Right hindlimb (tissue), 1 donor: ENCODE results near the gene PKNOX2.
A peak's percentile ranks its signal among the peaks of the same experiment; 100 is the strongest.

Source experiments
- DNase-seq: peaks from one replicate; pipeline ENCODE4 v3.0.0-alpha.2; 2018

PKNOX2 gene

DNA sequence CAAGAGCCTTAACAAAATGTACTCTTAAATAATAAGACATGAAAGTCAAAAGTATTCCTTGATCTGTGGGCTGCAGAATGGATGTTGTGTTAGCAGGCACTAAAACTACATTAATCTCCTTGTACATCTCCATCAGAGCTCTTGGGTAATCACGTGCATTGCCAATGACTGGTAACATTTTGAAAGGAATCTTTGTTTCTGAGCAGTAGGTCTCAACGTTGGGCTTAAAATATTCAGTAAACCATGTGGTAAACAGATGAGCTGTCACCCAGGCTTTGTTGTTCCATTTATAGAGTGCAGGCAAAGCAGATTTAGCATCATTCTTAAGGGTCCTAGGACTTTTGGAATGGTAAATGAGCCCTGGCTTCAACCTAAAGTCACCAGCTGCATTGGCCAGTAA, 152.9 kb downstream of the PKNOX2 start:
- DNase-seq = no peak

DNA sequence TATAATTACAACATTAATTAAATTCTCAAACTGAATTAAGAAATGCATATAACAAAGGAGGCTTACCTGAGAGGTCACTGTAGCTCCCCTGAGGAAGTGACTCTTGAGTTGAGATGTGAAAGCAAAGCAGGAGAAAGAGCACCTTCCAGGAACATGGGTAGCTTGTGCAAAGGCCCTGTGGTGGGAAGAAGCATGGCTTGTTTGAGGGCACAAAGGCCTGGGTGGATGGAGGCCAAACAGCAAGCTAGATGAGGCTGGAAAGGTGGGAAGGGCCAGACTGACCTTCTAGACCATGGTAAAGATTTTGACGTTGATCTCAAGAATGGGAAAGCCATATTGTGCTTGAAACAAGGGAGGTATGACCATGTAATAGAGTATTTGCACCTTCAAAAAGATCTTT, 155.1 kb downstream of the PKNOX2 start:
- DNase-seq = no peak

- no peak for DNase-seq
Measured at GRCh38 chr11:125320347-125321076, 156.0 kb downstream of the PKNOX2 start.

DNA sequence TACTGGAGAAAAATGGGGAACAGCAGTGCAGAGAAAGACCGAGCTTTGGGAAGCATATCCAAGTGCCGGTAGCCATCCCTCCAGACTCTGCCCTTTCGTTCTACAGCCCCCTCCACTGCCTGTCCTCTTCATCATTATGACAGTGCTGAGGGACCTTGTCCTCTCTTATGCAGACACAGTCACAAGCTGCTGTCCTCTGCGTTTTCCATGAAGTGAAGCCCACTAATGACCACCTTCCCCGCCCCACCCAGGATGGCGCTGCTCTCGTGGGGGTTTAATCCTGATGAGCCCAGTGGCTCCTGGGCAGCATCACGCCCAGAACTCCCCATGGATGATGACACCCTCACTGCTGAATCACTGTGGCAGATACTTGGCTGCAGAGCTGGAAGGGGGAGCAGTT, 157.7 kb downstream of the PKNOX2 start:
- DNase-seq = no peak

DNA sequence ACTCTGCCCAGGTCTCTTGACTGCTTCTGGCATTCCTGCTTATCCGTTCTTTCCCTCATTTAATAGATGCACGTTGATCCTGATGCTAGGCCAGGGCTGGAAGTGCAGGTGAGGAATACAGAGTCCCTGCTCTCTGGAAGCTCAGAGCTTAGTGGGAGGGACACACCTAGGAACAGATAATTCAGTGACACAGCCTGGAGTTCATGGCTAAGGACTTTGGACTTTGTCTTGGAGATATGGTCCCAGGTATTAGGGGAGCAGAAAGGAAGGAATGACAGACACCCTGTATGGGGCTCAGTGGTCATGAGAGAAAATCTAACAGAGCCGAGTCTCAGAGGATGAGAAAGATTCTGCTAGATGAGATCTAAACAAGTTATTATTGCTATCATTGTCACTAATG, 160.6 kb downstream of the PKNOX2 start:
- no peak for DNase-seq

DNA sequence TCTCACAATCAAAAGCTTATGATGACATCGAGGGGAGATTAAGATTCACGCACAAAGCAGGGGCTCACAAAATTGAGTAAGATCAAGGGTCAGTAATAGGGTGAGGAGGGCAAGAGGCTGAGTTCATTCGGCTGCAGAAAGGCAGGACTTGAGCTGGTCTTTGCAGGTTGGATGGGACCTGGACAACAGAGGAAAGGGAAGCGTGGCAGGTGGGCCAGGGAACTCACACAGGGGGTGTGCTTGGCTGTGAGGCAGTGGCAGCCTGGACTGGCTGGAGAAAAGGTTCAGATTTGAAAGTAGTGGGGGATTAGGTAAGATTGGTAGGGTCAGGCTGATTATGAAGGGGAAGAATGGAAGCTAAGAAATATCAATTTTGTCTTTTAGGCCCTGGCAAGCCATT, 161.6 kb downstream of the PKNOX2 start:
- no peak for DNase-seq

- DNase-seq = no peak
Measured at GRCh38 chr11:125327518-125328224, 163.1 kb downstream of the PKNOX2 start.

DNA sequence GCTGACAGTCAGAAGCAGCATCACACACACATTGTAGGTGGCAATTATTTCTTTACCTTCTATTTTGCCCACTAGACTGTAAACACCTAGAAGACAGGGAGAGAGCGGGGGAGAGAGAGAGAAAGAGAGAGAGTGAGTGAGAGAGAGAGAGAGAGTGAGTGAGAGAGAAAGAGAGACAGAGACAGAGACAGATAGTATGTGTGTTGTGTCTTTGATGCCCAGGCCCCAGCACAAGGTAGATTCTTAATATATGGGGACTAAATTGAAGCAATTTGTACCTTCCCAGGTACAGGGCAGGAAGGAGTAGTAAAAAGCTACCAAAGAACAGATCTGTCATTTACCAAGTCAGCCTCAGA, 163.7 kb downstream of the PKNOX2 start:
- DNase-seq = no peak

DNA sequence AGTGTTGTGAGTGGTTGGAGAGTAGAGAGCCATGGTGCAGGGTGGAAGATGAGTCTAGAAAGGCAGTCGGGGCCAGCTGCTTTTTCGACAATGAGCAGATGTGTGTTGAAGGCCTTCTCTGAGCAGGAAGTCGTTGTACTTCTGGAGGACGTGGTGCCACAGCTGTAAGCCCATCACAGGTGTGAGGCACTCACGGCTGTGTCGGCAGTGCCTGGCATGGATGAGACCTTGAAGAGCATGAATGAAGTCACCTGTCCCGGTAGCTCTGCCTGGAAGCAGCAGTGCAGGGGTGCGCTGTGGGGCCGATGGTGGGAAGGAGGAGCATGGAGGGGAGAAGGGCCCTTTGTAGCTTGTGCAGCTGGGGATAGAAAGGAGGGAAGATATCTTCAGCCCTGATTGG, 165.2 kb downstream of the PKNOX2 start:
- no peak for DNase-seq

GRCh38 chr11:125330462-125331325, 166.1 kb downstream of the PKNOX2 start:
- no peak for DNase-seq

GRCh38 chr11:125331357-125332035, 166.9 kb downstream of the PKNOX2 start:
- DNase-seq = peak; percentile 69

- peak; percentile 2 for DNase-seq
Measured at GRCh38 chr11:125332821-125333220, 168.3 kb downstream of the PKNOX2 start.

DNA sequence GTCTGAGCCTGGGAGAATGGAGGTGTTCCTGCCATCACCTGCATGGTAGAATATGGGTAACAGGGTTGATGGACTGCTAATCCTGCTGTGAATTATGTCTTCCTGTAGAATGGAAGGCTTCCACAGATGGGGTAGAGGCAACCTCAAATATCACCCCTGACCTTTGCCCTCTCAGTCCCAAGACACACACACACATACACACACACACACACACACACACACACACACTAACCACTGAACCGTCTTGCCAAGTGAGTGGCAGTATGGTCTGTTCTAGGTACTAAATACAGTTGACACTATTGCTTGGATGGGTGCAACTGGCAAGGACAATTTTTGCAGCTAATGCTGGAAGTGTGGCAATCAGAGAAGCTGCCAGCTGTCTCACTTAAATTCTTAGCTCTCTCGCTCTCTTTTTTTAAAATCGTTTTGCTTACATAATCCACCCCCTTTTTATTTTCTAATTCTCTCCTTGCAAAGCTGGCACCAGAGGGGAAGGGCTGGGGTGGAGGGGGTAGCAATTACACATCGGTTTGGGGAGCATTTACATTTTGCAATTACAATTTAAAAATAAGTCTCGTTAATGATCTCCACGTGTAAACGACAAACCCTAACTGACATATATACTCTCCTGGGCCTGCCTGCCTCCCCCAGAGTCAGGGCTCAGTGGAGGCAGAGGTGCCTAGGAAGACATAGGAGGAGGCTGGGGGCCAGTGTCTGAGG, 169.0 kb downstream of the PKNOX2 start:
- no peak for DNase-seq

- DNase-seq = peak; percentile 64
Measured at GRCh38 chr11:125335106-125335505, 170.6 kb downstream of the PKNOX2 start.

DNA sequence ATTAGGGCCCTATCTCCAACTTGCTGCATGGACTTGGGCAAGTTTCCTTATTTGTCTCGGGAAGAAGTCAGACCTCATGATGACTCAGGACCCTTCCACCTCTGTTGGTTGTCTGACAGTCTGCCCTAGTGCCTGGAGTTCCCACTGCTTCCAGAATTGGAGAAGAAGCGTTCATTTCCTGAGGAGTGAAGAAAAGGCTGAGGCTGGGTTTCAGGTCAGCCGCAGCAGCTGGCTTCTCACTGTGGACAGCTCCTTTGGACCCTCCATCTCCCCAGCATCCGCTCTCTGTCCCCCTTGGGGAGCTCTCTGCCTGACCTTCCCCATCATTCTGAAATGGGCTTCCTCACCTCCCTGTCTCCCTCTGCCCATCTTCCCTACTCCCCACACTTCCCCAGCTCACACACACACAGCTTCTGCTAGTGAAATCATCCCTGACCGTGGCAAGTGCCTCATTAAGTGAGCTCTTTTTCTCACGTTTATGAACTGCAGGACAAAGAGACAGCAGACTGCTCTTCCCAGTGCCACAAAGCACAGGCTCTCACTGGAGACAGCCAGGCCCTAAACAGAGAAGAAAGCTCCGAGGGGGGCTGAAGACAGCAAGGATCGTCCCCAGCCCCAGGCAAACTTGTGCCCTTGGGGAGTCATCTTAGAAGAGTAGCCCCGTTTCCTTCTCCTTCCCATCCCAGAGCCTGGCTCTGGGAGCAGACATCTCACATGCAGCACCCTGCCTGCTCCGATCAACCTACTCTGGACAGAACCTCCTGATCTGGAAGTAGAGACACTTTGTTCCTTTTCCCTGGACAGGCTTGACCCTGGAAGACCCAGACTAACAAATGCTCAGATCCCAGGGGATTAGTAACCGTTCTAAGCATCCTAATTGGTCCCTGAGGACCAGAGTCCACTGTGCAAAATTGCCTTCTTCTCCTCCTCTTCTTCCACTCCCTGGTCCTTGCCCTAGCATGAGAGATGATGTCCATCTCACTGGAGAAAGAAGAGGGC, 173.6 kb downstream of the PKNOX2 start:
- peak; percentile 40 for DNase-seq

GRCh38 chr11:125338886-125339811, 174.6 kb downstream of the PKNOX2 start:
- peak; percentile 91 for DNase-seq

GRCh38 chr11:125341676-125342075, 177.1 kb downstream of the PKNOX2 start:
- peak; percentile 17 for DNase-seq

DNA sequence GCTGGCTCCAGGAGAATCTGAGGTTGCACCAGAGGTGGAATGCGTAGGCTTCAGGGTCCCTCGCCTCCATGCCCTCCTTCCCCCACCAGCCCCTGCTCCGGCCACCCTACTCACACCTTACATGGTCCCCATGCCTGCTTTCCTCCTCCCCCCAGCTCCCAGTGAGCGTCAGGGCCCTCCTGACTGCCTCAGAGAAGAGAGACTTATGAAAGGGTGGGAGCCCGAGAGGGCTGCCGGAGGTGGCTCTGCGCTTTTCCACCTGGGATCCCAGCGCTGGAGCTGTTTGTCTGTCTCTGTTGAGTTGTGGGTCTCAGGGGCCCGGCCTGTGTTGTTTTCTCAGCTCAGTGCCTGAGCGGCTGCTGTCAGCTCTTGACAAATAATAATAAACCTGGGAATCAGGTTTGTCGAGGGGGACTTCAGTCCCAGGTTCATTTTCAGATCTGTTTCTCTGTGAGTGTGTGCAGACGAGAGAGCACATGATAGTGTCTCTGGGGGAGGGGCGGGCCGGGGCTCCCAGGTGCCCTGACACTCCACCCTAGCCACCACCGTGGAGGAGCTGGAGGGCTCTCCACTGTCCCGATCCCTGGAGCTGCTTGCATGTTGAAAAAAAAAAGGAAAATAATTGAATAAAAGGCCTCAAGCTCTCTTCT, 177.9 kb downstream of the PKNOX2 start:
- peak; percentile 11 for DNase-seq

DNA sequence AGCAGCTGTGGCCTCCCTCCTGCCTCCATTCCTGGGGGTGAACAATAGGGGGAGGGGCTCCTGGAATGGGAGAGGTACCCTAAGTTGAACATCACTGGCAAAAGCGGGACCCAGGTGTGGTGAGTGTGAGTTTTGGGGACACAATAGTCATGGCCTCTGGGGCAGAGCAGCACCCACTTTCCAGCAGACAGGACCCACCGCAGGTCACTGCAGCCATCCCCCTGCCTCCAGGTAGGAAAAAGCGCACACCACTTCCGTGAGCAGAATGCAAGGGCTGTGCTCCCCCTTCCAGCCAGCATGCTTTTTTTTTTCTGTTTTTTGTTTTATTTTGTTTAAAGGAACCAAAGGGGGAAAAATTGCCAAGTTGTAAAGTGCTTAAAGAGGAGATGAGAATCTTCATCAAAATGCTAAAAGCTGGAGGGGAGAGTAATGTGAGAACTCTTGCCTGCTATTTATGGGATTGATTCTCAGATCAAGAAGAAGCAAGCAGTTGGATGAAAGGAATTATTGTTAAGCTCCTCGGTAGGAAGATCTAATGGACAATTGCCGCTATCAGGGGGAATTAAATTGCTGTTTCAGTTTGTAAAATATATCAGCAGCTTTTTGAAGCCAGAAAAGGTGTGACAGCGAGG, 178.7 kb downstream of the PKNOX2 start:
- DNase-seq = peak; percentile 2
